ENCODE data around the gene PRR36.

Gene PRR36

GRCh38 chr19:7844951-7845350 is 29.2 kb downstream of the PRR36 start:
- no peak for DNase-seq (ENCODE audit: low spot score)

GRCh38 chr19:7844405-7844804 is 29.8 kb downstream of the PRR36 start:
- DNase-seq (ENCODE audit: low spot score), result no peak

GRCh38 chr19:7843521-7843920 is 30.7 kb downstream of the PRR36 start:
- DNase-seq (ENCODE audit: low spot score), result no peak

GRCh38 chr19:7842661-7843294 is 31.4 kb downstream of the PRR36 start:
- DNase-seq (ENCODE audit: low spot score), result no peak

- DNase-seq (ENCODE audit: low spot score), result no peak
Observed at GRCh38 chr19:7841751-7842660, 32.2 kb downstream of the PRR36 start.

GRCh38 chr19:7840629-7841028 is 33.6 kb downstream of the PRR36 start:
- DNase-seq (ENCODE audit: low spot score), result no peak

GRCh38 chr19:7839476-7839875 is 34.7 kb downstream of the PRR36 start:
- DNase-seq (ENCODE audit: low spot score), result no peak

- no peak for DNase-seq (ENCODE audit: low spot score)
Observed at GRCh38 chr19:7833225-7834099, 40.7 kb downstream of the PRR36 start.

- peak; percentile 46 for DNase-seq (ENCODE audit: low spot score)
Observed at GRCh38 chr19:7832781-7833180, 41.4 kb downstream of the PRR36 start.

GRCh38 chr19:7832009-7832408 is 42.2 kb downstream of the PRR36 start:
- DNase-seq (ENCODE audit: low spot score), result no peak

- DNase-seq (ENCODE audit: low spot score), result no peak
Observed at GRCh38 chr19:7831452-7831851, 42.7 kb downstream of the PRR36 start.

GRCh38 chr19:7830823-7831222 is 43.4 kb downstream of the PRR36 start:
- no peak for DNase-seq (ENCODE audit: low spot score)

- DNase-seq (ENCODE audit: low spot score), result no peak
Observed at GRCh38 chr19:7830272-7830771, 43.9 kb downstream of the PRR36 start.

GRCh38 chr19:7829561-7830271 is 44.5 kb downstream of the PRR36 start, which contains the start of gene EVI5L:
Gene EVI5L (plus strand): TSS chr19:7830218. CDS start chr19:7846543, 16,325 bp downstream.
- peak; percentile 100 for DNase-seq (ENCODE audit: low spot score)

- no peak for DNase-seq (ENCODE audit: low spot score)
Observed at GRCh38 chr19:7829166-7829520, 45.0 kb downstream of the PRR36 start.

GRCh38 chr19:7823686-7824301 is 50.4 kb downstream of the PRR36 start:
- no peak for DNase-seq (ENCODE audit: low spot score)

GRCh38 chr19:7822910-7823515 is 51.2 kb downstream of the PRR36 start:
- no peak for DNase-seq (ENCODE audit: low spot score)

GRCh38 chr19:7820588-7820987 is 53.6 kb downstream of the PRR36 start:
- no peak for DNase-seq (ENCODE audit: low spot score)

GRCh38 chr19:7819337-7819736 is 54.9 kb downstream of the PRR36 start:
- DNase-seq (ENCODE audit: low spot score), result no peak

- DNase-seq (ENCODE audit: low spot score), result no peak
Observed at GRCh38 chr19:7818806-7819205, 55.4 kb downstream of the PRR36 start.

All from kidney capillary endothelial cell (primary cell).